Epithelial cell of prostate (primary cell): ENCODE results near the gene LUC7L3.
"Not testable (repeated sequence)": the region's sequence is repeated elsewhere in the genome, so short reads cannot be mapped to it uniquely, and the experiment has no call there.

ENCODE experiments used
- DNase-seq: peaks from one replicate; pipeline ENCODE4 v3.0.0-alpha.2; 2011; ENCODE audit warnings: low read depth, low spot score
- H3K27ac ChIP-seq: fragments of 450-650 bp; 2 replicates; pipeline ENCODE4 v1.5.1; 2017; ENCODE audit warnings: mild to moderate bottlenecking

Gene LUC7L3

DNA sequence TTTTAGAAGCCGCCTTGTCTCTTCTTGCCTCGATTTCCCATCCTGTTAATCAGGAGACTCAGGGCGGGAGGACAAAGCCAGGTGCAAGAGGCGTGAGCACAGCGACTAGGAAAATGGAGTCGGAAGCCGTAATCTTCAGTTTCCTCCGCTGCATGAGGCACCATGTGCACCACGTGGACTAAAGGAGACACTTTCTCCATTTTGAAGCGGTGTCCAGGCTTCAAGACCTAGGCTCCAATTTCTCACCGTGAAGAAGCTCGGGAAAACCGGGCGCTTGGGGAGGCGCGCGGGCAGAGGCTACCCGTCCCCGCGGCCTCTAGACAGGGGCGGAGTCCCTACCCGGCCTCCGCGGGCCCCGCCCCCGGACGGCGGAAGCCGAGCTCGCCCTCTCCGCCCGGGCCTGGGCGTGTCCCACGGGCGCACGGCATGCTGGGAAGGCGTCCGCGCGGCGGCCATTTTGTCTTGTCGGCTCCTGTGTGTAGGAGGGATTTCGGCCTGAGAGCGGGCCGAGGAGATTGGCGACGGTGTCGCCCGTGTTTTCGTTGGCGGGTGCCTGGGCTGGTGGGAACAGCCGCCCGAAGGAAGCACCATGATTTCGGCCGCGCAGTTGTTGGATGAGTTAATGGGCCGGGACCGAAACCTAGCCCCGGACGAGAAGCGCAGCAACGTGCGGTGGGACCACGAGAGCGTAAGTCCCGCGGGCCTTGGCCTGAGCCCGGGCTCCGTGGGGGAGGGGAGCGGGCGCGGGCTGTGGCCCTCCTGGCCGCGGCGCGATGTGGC is at the start of gene LUC7L3:
LUC7L3 (plus strand) TSS at position 460 of the 780 bp plus-strand sequence; CDS start at position 590, 130 bp downstream.
- peak within 1 kb of the TSS; percentile 86 for H3K27ac ChIP-seq
- DNase-seq = peak; percentile 63

GRCh38 chr17:50672071-50672470 is 47.3 kb upstream of the LUC7L3 start:
- H3K27ac ChIP-seq = no peak overlapping the region
- no peak for DNase-seq

DNA sequence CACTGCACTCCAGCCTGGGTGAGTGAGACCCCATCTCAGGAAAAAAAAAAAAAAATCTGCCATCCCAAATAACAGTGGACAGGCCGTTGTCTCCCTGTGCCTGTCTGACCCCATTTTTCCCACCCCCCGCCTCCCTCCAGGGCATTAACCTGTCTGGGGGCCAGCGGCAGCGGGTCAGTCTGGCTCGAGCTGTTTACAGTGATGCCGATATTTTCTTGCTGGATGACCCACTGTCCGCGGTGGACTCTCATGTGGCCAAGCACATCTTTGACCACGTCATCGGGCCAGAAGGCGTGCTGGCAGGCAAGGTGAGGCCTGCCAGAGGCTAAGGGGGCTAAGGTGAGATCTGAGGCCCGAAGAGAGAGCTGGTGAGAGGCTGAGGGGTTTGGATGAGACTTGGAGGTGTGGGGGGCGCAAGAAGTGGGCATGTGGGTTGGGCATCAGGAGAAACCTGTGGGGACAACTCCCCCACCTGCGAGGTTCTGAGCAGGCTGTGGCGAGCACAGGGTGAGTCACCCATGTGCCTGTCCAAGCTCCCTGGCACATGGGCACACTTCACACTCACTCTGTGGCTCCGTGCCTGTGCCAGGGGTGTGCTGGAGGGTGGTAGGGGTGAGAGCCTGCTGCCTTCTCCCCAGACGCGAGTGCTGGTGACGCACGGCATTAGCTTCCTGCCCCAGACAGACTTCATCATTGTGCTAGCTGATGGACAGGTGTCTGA is 46.4 kb upstream of the LUC7L3 start:
- DNase-seq = peak; percentile 46

DNA sequence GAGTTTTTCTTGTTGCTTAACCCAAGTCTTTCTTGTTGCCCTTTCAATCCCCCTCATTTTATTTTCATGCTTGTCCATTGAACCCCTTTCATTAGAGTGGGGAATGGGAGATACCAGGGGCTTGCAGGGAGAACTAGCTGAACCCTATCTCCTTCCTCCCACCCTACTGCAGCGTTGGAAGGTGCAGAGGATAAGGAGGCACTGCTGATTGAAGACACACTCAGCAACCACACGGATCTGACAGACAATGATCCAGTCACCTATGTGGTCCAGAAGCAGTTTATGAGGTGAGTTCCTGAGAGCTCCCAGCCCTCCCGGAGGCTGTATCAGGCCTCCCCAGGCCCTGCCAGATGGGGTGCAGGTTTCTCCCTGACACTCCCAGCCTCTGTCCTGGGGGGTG is 44.2 kb upstream of the LUC7L3 start:
- no peak for DNase-seq
- H3K27ac ChIP-seq = no peak overlapping the region

More for the DNA sequence above, 46.4 kb upstream of the LUC7L3 start:
- H3K27ac ChIP-seq = no peak overlapping the region

DNA sequence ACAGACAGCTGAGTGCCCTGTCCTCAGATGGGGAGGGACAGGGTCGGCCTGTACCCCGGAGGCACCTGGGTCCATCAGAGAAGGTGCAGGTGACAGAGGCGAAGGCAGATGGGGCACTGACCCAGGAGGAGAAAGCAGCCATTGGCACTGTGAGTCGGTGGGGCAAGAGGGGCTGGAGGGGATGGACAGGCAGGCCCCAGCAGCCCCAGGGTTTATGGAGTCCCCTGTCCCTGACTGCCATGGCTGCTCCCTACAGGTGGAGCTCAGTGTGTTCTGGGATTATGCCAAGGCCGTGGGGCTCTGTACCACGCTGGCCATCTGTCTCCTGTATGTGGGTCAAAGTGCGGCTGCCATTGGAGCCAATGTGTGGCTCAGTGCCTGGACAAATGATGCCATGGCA is 43.8 kb upstream of the LUC7L3 start:
- no peak overlapping the region for H3K27ac ChIP-seq
- no peak for DNase-seq

GRCh38 chr17:50676065-50676975 is 43.1 kb upstream of the LUC7L3 start:
- H3K27ac ChIP-seq = no peak overlapping the region
- no peak for DNase-seq

DNA sequence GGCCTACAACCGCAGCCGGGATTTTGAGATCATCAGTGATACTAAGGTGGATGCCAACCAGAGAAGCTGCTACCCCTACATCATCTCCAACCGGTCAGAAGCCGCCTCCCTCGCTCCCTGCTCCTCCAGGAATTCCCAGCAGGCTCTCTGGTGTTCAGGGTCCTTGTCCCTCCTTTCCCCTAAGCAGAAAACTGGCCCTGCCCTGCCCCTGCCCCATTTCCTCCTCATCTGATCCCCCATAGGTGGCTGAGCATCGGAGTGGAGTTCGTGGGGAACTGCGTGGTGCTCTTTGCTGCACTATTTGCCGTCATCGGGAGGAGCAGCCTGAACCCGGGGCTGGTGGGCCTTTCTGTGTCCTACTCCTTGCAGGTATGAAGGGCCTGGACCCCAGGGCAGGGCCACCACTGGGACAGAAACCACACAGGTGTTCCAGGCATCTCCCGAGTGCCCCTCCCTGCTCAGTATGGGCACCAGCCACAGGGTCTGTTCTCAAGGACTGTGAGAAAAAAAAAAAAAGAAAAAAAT is 41.5 kb upstream of the LUC7L3 start:
- no peak for DNase-seq
- H3K27ac ChIP-seq = no peak overlapping the region

- H3K27ac ChIP-seq = no peak overlapping the region
- DNase-seq = no peak
Measured at GRCh38 chr17:50679008-50679544, 40.3 kb upstream of the LUC7L3 start.

DNA sequence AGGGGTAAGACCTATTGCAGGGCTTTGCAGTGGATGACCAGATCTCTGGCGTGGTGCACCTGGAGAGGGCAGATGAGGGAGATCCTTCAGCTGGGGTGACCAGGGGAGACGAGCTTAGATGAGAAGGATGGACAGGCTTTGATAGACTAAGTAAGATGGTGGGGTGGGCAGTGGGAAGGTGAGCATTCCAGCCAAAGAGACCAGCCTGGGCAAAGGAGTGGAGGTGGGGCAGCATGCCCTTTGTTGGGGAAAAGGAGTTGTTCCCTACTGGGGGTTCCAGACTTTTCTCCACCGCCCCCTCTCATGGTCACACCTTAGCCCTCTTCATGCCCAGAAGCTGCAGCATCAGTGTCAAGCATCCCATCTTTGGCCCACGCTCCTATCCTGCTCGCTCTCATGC is 39.3 kb upstream of the LUC7L3 start:
- no peak overlapping the region for H3K27ac ChIP-seq
- DNase-seq = no peak

GRCh38 chr17:50680543-50681262 is 38.7 kb upstream of the LUC7L3 start:
- DNase-seq, H3K27ac ChIP-seq: not testable (repeated sequence)

GRCh38 chr17:50681263-50682200 is 37.9 kb upstream of the LUC7L3 start:
- H3K27ac ChIP-seq = no peak overlapping the region
- DNase-seq = no peak

- H3K27ac ChIP-seq = no peak overlapping the region
- no peak for DNase-seq
Measured at GRCh38 chr17:50682441-50682840, 37.0 kb upstream of the LUC7L3 start.

GRCh38 chr17:50682938-50683337 is 36.5 kb upstream of the LUC7L3 start:
- no peak overlapping the region for H3K27ac ChIP-seq
- no peak for DNase-seq

DNA sequence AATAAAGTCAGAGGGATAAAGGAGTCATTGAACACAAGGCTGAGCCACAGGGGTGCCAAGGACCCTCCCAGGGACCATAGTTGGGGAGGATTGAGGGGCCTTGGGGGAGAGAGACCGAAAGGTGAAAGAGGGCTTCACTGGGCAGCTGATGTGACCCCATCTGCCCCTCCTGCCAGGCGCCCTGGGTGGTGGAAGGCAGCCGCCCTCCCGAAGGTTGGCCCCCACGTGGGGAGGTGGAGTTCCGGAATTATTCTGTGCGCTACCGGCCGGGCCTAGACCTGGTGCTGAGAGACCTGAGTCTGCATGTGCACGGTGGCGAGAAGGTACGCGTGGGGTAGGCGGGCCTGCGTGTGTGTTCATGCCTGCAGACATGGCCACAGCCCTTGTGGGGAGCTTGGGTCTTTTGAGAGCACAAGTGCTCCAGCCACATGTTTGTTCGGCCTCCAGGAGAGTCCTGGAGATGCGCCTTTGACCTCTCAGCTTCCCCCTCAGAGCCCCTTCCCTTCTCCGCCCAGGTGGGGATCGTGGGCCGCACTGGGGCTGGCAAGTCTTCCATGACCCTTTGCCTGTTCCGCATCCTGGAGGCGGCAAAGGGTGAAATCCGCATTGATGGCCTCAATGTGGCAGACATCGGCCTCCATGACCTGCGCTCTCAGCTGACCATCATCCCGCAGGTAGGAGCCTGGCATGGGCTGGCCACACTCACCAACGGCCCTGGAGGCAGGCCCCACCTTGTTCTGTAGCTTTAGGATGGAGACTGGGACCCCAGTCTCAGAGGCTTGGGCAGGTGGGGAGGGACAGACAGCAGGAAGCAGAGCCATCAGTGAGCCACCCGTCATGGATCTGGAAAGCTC is 35.7 kb upstream of the LUC7L3 start:
- H3K27ac ChIP-seq = no peak overlapping the region
- DNase-seq = no peak

GRCh38 chr17:50684288-50684611 is 35.2 kb upstream of the LUC7L3 start:
- no peak for DNase-seq
- no peak overlapping the region for H3K27ac ChIP-seq

GRCh38 chr17:50684612-50685333 is 34.6 kb upstream of the LUC7L3 start:
- no peak for DNase-seq

DNA sequence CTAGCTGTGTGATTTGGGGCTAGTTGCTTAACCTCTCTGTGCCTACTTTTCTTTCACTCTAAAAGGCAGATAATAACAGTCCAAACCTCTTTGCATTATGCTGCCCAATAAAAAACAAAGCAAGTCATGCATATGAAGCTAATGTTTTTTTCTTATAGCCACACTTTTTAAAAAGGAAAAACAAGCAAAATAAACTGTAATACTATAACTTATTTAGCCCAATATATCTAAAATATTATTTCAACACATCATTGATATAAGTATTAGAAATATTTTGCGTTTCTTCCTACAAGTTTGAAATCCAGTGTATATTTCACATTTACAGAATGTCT is 34.1 kb upstream of the LUC7L3 start:
- no peak for DNase-seq
- no peak overlapping the region for H3K27ac ChIP-seq

More at GRCh38 chr17:50684612-50685333, 34.6 kb upstream of the LUC7L3 start:
- no peak overlapping the region for H3K27ac ChIP-seq
